OCI-LY7 (cell line): Measurements from ENCODE around the gene CRMP1. TPM values are rescaled to one million over a fixed set of nuclear protein-coding genes. Genes with fewer than 3 reads are reported as not detected.

Source experiments
- BruUV-seq: library from RNA; stranded (reverse); fragments of 400-500 nt; replicated peaks from 2 replicates; lab custom pipeline; 2021; lab: Mats Ljungman, UMichigan
- CTCF ChIA-PET: fragments of 300-600 bp; sonication (Branson Sonifier 250); formaldehyde crosslinking; loops from one replicate; lab custom pipeline; 2022; ENCODE audit warnings: antibody characterized with exemption; ENCODE audit not compliant: unreplicated experiment; lab: Charles Lee
- POLR2A ChIA-PET: fragments of 300-600 bp; sonication (Branson Sonifier 250); formaldehyde crosslinking; loops from one replicate; lab custom pipeline; 2022; ENCODE audit warnings: antibody characterized with exemption; lab: Charles Lee
- DNase-seq: peaks from one replicate; pipeline ENCODE4 v3.0.0-alpha.2; 2015; ENCODE audit warnings: low spot score
- H2AFZ ChIP-seq: fragments of 200-600 bp; sonication (generic), shearing (Covaris generic); 2 replicates; pipeline ENCODE4 v1.6.1; 2014; ENCODE audit warnings: mild to moderate bottlenecking, antibody characterized with exemption, low read length, moderate library complexity
- H3K27ac ChIP-seq: fragments of 200-600 bp; sonication (generic); 2 replicates; pipeline ENCODE4 v1.5.1; 2014; ENCODE audit warnings: mixed run types, low read depth, mild to moderate bottlenecking, moderate library complexity, low read length, inconsistent platforms; ENCODE audit not compliant: poor library complexity, severe bottlenecking
- H3K36me3 ChIP-seq: fragments of 200-600 bp; sonication (generic); 2 replicates; pipeline ENCODE4 v1.6.1; 2014; ENCODE audit warnings: mild to moderate bottlenecking, antibody characterized with exemption, low read length, moderate library complexity, mixed read lengths; ENCODE audit not compliant: insufficient read depth
- H3K4me1 ChIP-seq: fragments of 200-600 bp; sonication (generic); 2 replicates; pipeline ENCODE4 v1.5.1; 2014; ENCODE audit warnings: mild to moderate bottlenecking, low read length; ENCODE audit not compliant: insufficient read depth, poor library complexity, severe bottlenecking
- H3K4me2 ChIP-seq: fragments of 200-600 bp; sonication (generic); 2 replicates; pipeline ENCODE4 v1.6.1; 2014; ENCODE audit warnings: mild to moderate bottlenecking, low read length
- H3K4me3 ChIP-seq: fragments of 200-600 bp; sonication (generic); 2 replicates; pipeline ENCODE4 v1.5.1; 2014; ENCODE audit warnings: mild to moderate bottlenecking, low read depth, low read length; ENCODE audit not compliant: poor library complexity, severe bottlenecking
- H3K79me2 ChIP-seq: fragments of 200-600 bp; sonication (generic); 2 replicates; pipeline ENCODE4 v1.6.1; 2016; ENCODE audit warnings: low read depth, mild to moderate bottlenecking, low read length, moderate library complexity, mixed read lengths; ENCODE audit not compliant: insufficient read depth
- H3K9me2 ChIP-seq: fragments of 200-600 bp; sonication (generic); 2 replicates; pipeline ENCODE4 v1.6.1; 2016; ENCODE audit warnings: mild to moderate bottlenecking, low read length, mixed read lengths; ENCODE audit not compliant: insufficient read depth
- H3K9me3 ChIP-seq: fragments of 200-600 bp; sonication (generic); 2 replicates; pipeline ENCODE4 v1.6.1; 2014; ENCODE audit warnings: mild to moderate bottlenecking, mixed run types, low read length, mixed read lengths
- H4K20me1 ChIP-seq: fragments of 200-600 bp; sonication (generic); 2 replicates; pipeline ENCODE4 v1.6.1; 2014; ENCODE audit warnings: mild to moderate bottlenecking, antibody characterized with exemption, low read length, moderate library complexity, mixed read lengths; ENCODE audit not compliant: insufficient read depth
- EZH2phosphoT487 ChIP-seq: fragments of 200-600 bp; sonication (generic); IDR thresholded peaks from 2 replicates; pipeline ENCODE4 v1.6.1; 2018; ENCODE audit warnings: low read depth, borderline replicate concordance, mild to moderate bottlenecking, mixed run types, antibody characterized with exemption, low read length, moderate library complexity, mixed read lengths
- intact Hi-C: fragments of 100-400 bp; cut with micrococcal nuclease; formaldehyde crosslinking; loops from one replicate; pipeline ENCODE4 v1.10.0; 2022; ENCODE audit not compliant: unreplicated experiment
- total RNA-seq, 2 experiments: library from RNA; depleted of rRNA in 1 of 2; stranded (reverse); fragments of >200 nt in 1 of 2; shearing (Covaris generic) in 1 of 2; gene quantifications; 2 replicates each; pipeline ENCODE4 v1.2.3, GENCODE V29; 2014 to 2022
- TF ChIP-seq, protein P1 (sequence below): fragments of 200-600 bp; sonication (generic); conservative IDR thresholded peaks from 2 replicates; pipeline ENCODE4 v1.5.1; 2014; ENCODE audit warnings: mild to moderate bottlenecking, antibody characterized with exemption, low read length, moderate library complexity, mixed read lengths

Gene CRMP1
- total RNA-seq, 2 experiments from 2014 or later = not detected

DNA sequence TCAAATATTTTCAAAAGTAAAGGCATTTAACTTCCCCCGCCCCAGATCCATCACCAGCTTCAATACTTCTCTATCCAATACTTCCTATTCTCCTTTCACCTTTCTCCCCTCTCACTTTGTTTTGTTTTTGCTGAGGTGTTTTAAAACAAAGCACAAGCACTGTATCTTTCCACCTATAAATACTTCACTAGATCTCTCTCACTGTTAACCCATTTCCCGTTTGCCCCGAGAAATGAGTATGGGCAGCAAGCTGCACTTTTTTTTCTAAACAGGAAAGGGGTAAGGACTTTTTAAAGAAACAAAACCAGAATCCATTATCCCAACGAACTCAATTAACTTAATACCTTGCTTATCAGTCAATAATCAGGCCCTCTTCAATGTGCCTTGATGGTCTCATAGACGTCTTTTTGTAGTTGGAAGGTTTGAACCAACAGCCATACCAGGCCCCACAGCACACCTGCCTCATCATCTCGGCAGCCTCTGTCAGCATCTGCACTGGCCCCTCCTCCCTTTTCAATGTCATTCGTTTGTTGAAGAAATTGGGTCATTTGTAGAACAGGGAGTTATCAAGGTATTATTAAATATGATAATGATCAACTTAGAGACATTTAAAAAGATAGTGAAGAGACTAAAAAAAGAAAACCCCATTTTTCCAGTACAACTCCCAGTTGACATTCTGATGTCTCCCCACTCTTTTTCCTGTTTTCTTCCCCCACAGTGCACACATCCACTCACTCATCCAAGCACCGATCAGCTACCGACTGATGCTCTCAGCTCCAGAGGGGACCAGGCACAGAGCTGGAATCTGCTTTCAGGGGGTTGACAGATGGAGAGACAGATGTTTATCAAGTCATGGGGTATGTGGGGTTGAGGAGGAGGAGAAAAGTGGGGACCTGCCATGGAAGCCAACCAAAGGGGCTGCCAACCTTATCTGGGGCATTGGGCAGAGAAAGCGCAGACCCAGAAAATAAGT is 25.8 kb downstream of the CRMP1 start:
- no peak overlapping the region for H2AFZ ChIP-seq
- POLR2A ChIA-PET = no interaction called here
- H3K4me1 ChIP-seq = no peaks in the 10 kb centered on the region
- H3K27ac ChIP-seq = no peak overlapping the region
- no peak for DNase-seq
- H3K9me2 ChIP-seq = no peaks in the 10 kb centered on the region
- no peaks in the 10 kb centered on the region for H4K20me1 ChIP-seq
- CTCF ChIA-PET = no interaction called here
- no peaks in the 10 kb centered on the region for H3K9me3 ChIP-seq
- H3K4me2 ChIP-seq = no peak overlapping the region
- H3K4me3 ChIP-seq = no peak overlapping the region
- no peaks in the 10 kb centered on the region for H3K36me3 ChIP-seq
- no peak for TF ChIP-seq EZH2phosphoT487
- TF ChIP-seq, protein P1, sequence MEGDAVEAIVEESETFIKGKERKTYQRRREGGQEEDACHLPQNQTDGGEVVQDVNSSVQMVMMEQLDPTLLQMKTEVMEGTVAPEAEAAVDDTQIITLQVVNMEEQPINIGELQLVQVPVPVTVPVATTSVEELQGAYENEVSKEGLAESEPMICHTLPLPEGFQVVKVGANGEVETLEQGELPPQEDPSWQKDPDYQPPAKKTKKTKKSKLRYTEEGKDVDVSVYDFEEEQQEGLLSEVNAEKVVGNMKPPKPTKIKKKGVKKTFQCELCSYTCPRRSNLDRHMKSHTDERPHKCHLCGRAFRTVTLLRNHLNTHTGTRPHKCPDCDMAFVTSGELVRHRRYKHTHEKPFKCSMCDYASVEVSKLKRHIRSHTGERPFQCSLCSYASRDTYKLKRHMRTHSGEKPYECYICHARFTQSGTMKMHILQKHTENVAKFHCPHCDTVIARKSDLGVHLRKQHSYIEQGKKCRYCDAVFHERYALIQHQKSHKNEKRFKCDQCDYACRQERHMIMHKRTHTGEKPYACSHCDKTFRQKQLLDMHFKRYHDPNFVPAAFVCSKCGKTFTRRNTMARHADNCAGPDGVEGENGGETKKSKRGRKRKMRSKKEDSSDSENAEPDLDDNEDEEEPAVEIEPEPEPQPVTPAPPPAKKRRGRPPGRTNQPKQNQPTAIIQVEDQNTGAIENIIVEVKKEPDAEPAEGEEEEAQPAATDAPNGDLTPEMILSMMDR = no peak
- intact Hi-C loops = no loop called here
- no peaks in the 10 kb centered on the region for H3K79me2 ChIP-seq
- BruUV-seq = no TSS peak

GRCh38 chr4:5865896-5866599 is 26.8 kb downstream of the CRMP1 start:
- ChIA-PET POLR2A (no interaction called here), CTCF (no interaction called here)
- H3K4me1 ChIP-seq = no peaks in the 10 kb centered on the region
- no peak for TF ChIP-seq EZH2phosphoT487
- TF ChIP-seq, protein P1 = no peak
- H3K79me2 ChIP-seq = no peaks in the 10 kb centered on the region
- H4K20me1 ChIP-seq = no peaks in the 10 kb centered on the region
- H2AFZ ChIP-seq = no peak overlapping the region
- H3K9me2 ChIP-seq = no peaks in the 10 kb centered on the region
- DNase-seq = no peak
- no peak overlapping the region for H3K4me3 ChIP-seq
- 0 out of 2 replicates have a peak overlapping the region, but pooled peaks have one; percentile 3 for H3K4me2 ChIP-seq
- H3K36me3 ChIP-seq = no peaks in the 10 kb centered on the region
- no peaks in the 10 kb centered on the region for H3K9me3 ChIP-seq
- no TSS peak for BruUV-seq
- intact Hi-C loops = no loop called here
- H3K27ac ChIP-seq = no peak overlapping the region
